Naive thymus-derived CD4-positive, alpha-beta T cell (primary cell): Measurements from ENCODE around the gene ANKFN1. TPM values are rescaled to one million over a fixed set of nuclear protein-coding genes. Genes with fewer than 3 reads are reported as not detected.
"Not testable (repeated sequence)": the region's sequence is repeated elsewhere in the genome, so short reads cannot be mapped to it uniquely, and the experiment has no call there.

Experiments used
- ATAC-seq: fragments of 150-1000 bp; cut with Tn5 transposase; 2 replicates; pipeline ENCODE4 v1.10.0; 2021; ENCODE audit warnings: mild to moderate bottlenecking, moderate library complexity
- CTCF ChIA-PET: fragments of 350-600 bp; sonication (Branson Sonifier 250); formaldehyde crosslinking; loops from one replicate; lab custom pipeline; 2021; ENCODE audit warnings: antibody characterized with exemption; lab: Charles Lee
- POLR2A ChIA-PET: fragments of 350-600 bp; sonication (Branson Sonifier 250); formaldehyde crosslinking; loops from one replicate; lab custom pipeline; 2021; ENCODE audit warnings: antibody characterized with exemption, inconsistent platforms; lab: Charles Lee
- DNase-seq, 9 donors: peaks; one replicate each; pipeline versions ENCODE4 v3.0.0 to v3.0.0-alpha.2; 2020 to 2022; ENCODE audit warnings: mixed read lengths in 1 of 9
- H3K27ac ChIP-seq: one replicate; pipeline ENCODE4 v1.7.0; 2013; ENCODE audit warnings: mild to moderate bottlenecking, low read depth, low read length, moderate library complexity
- H3K27me3 ChIP-seq, 2 donors: one replicate each; pipeline ENCODE4 v1.7.0; 2013; ENCODE audit warnings: low read length in 2 of 2, mild to moderate bottlenecking in 2 of 2, moderate library complexity in 2 of 2; ENCODE audit not compliant: control insufficient read depth in 2 of 2, insufficient read depth in 2 of 2
- H3K36me3 ChIP-seq, 3 experiments: 1 replicate in 2 of 3; 2 replicates in 1 of 3; pipeline ENCODE4 v1.7.0; 2013; ENCODE audit warnings: low read length in 3 of 3, mild to moderate bottlenecking in 3 of 3, moderate library complexity in 1 of 3; ENCODE audit not compliant: insufficient read depth in 3 of 3, control insufficient read depth in 2 of 3
- H3K4me1 ChIP-seq, 2 donors: one replicate each; pipeline ENCODE4 v1.7.0; 2013; ENCODE audit warnings: low read length in 2 of 2, mild to moderate bottlenecking in 2 of 2, moderate library complexity in 1 of 2; ENCODE audit not compliant: control insufficient read depth in 2 of 2, insufficient read depth in 2 of 2
- H3K4me3 ChIP-seq: 2 replicates; pipeline ENCODE4 v1.7.0; 2013; ENCODE audit warnings: mild to moderate bottlenecking, low read length
- H3K9me3 ChIP-seq, 3 experiments: 1 replicate in 2 of 3; 2 replicates in 1 of 3; pipeline ENCODE4 v1.7.0; 2013; ENCODE audit warnings: low read length in 3 of 3; ENCODE audit not compliant: control insufficient read depth in 2 of 3
- H3K27ac Mint-ChIP-seq, 9 donors: one replicate each; pipeline ENCODE4 v1.8.0; 2020 to 2022; ENCODE audit warnings: mixed read lengths in 9 of 9, mild to moderate bottlenecking in 8 of 9, moderate library complexity in 5 of 9, inconsistent platforms in 2 of 9
- H3K27me3 Mint-ChIP-seq, 5 donors: one replicate each; pipeline ENCODE4 v1.8.0; 2021 to 2022; ENCODE audit warnings: mixed read lengths in 5 of 5, mild to moderate bottlenecking in 1 of 5
- H3K36me3 Mint-ChIP-seq, 5 donors: one replicate each; pipeline ENCODE4 v1.8.0; 2020 to 2022; ENCODE audit warnings: mixed read lengths in 5 of 5, mild to moderate bottlenecking in 3 of 5, inconsistent platforms in 1 of 5
- H3K4me1 Mint-ChIP-seq, 7 donors: one replicate each; pipeline ENCODE4 v1.8.0; 2020 to 2022; ENCODE audit warnings: mixed read lengths in 7 of 7, mild to moderate bottlenecking in 3 of 7, inconsistent platforms in 1 of 7
- H3K4me3 Mint-ChIP-seq, 10 donors: one replicate each; pipeline ENCODE4 v1.8.0; 2020 to 2022; ENCODE audit warnings: mild to moderate bottlenecking in 10 of 10, mixed read lengths in 10 of 10, moderate library complexity in 6 of 10, inconsistent platforms in 2 of 10
- H3K9me3 Mint-ChIP-seq, 11 donors: one replicate each; pipeline ENCODE4 v1.8.0; 2020 to 2022; ENCODE audit warnings: mixed read lengths in 11 of 11, mild to moderate bottlenecking in 4 of 11, inconsistent platforms in 1 of 11, moderate library complexity in 1 of 11
- intact Hi-C, 2 donors: fragments of 100-400 bp; cut with micrococcal nuclease; formaldehyde crosslinking; loops; one replicate each; pipeline ENCODE4 v1.15.1; 2023
- polyA plus RNA-seq, 2 donors: library from polyadenylated mRNA; unstranded; fragments of 300-500 nt; fragmentation: Illumina TruSeq; gene quantifications; one replicate each; pipeline ENCODE4 v1.2.3, GENCODE V29; 2021
- total RNA-seq, 6 experiments: library from RNA in 5 of 6; stranded (reverse) in 5 of 6; gene quantifications; 1 replicate in 5 of 6; 2 replicates in 1 of 6; pipeline ENCODE4 v1.2.3 and lab custom pipeline; 2021 to 2026

The ANKFN1 gene
- total and polyA plus RNA-seq, 7 experiments from 2014 or later, result not detected

GRCh38 chr17:56269556-56270389, 116.5 kb downstream of the ANKFN1 start:
- intact Hi-C loops, result no loop called here
- H3K9me3 Mint-ChIP-seq, result peaks cover 0 to 5% (median 0%) of the 10 kb centered on the region in 11 donors
- DNase-seq (no peak), ATAC-seq (no peak)
- H3K9me3 ChIP-seq, result no peaks in the 10 kb centered on the region
- no peak overlapping the region for H3K27ac ChIP-seq
- H3K27ac Mint-ChIP-seq, result no peak overlapping the region
- H3K4me1 ChIP-seq, result no peaks in the 10 kb centered on the region
- H3K4me3 ChIP-seq, result no peak overlapping the region
- no peak overlapping the region for H3K4me3 Mint-ChIP-seq
- no peaks in the 10 kb centered on the region for H3K36me3 Mint-ChIP-seq
- H3K27me3 Mint-ChIP-seq, result peaks cover 0 to 4% (median 4%) of the 10 kb centered on the region in 5 donors
- no peaks in the 10 kb centered on the region for H3K36me3 ChIP-seq
- CTCF ChIA-PET, result interaction anchor here (0.6 kb wide), 1 partner anchor 10 kb away, joined by 3 read pairs; no protein-coding TSS in a partner anchor
- POLR2A ChIA-PET, result no interaction called here
- no peaks in the 10 kb centered on the region for H3K27me3 ChIP-seq
- no peaks in the 10 kb centered on the region for H3K4me1 Mint-ChIP-seq

- Mint-ChIP-seq H3K4me1 (no peaks in the 10 kb centered on the region), H3K9me3 (peaks cover 0 to 2% (median 0%) of the 10 kb centered on the region in 11 donors), H3K27me3 (peaks cover 0 to 12% (median 6%) of the 10 kb centered on the region in 5 donors), H3K36me3 (no peaks in the 10 kb centered on the region), H3K4me3 (no peak overlapping the region), H3K27ac (no peak overlapping the region)
- ChIA-PET CTCF (no interaction called here), POLR2A (no interaction called here)
- intact Hi-C loops, result no loop called here
- H3K9me3 ChIP-seq, result no peaks in the 10 kb centered on the region
- H3K27ac ChIP-seq, result no peak overlapping the region
- no peak overlapping the region for H3K4me3 ChIP-seq
- DNase-seq (no peak), ATAC-seq (no peak)
- H3K36me3 ChIP-seq, result no peaks in the 10 kb centered on the region
- H3K27me3 ChIP-seq, result no peaks in the 10 kb centered on the region
- no peaks in the 10 kb centered on the region for H3K4me1 ChIP-seq
Observed at GRCh38 chr17:56274491-56274890, 121.2 kb downstream of the ANKFN1 start.

DNA sequence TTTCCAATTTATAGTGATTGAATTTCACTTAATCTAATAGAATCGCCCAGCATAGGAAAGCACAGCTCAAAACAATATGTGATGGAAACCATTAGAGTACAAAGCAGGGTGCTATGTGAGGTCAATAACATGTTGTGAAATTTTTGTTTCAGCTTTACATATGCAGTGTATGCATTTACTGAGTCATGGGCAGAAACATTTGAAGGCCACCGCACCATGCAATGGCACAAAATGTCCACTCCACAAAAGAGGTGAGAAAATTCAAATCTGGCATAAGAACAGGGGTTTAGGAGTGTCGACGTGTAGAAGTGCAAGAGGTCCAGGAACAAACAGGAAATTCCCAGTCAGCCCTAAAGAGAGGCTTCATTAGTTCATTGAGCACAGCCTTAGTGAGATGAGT, 131.2 kb downstream of the ANKFN1 start:
- Histone ChIP-seq H3K27me3 (no peaks in the 10 kb centered on the region), H3K4me1 (no peaks in the 10 kb centered on the region), H3K9me3 (no peaks in the 10 kb centered on the region), H3K27ac (no peak overlapping the region), H3K36me3 (no peaks in the 10 kb centered on the region), H3K4me3 (no peak overlapping the region)
- Mint-ChIP-seq H3K27ac (no peak overlapping the region), H3K9me3 (no peaks in the 10 kb centered on the region), H3K27me3 (peaks cover 0 to 6% (median 2%) of the 10 kb centered on the region in 5 donors), H3K36me3 (no peaks in the 10 kb centered on the region), H3K4me1 (peaks cover 0 to under 1% (median 0%) of the 10 kb centered on the region in 7 donors), H3K4me3 (no peak overlapping the region)
- ATAC-seq (no peak), DNase-seq (no peak)
- ChIA-PET POLR2A (no interaction called here), CTCF (no interaction called here)
- intact Hi-C loops, result no loop called here

DNA sequence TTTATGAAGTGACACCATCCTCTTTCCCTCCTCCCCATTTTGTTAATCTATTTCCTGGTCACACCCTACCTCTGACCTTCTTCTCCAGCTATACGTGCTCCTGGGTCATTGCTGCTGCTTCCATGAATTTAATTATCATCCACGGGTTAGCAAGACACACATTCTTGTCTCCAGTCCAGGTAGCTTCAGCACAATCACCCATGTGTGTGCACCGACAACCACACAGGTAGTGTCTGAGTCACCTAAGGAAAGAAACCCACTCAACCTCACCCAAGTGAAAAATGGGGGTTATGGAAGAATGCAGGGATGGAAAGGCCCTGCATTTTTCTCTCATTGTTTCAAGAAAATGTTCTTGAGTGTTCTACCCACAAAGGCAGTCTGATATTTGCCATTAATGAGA, 135.5 kb downstream of the ANKFN1 start:
- H3K27ac ChIP-seq, POLR2A ChIA-PET, ATAC-seq, H3K4me1 ChIP-seq, CTCF ChIA-PET, H3K27ac Mint-ChIP-seq, H3K9me3 ChIP-seq, intact Hi-C loops, H3K9me3 Mint-ChIP-seq, H3K4me3 ChIP-seq, DNase-seq, H3K36me3 ChIP-seq, H3K36me3 Mint-ChIP-seq, H3K27me3 ChIP-seq, H3K27me3 Mint-ChIP-seq: not testable (repeated sequence)
- Mint-ChIP-seq H3K4me1 (peaks cover 7 to 23% (median 14%) of the 10 kb centered on the region in 7 donors), H3K4me3 (peak overlapping the region in 1 of 10 donors; percentile 14)

DNA sequence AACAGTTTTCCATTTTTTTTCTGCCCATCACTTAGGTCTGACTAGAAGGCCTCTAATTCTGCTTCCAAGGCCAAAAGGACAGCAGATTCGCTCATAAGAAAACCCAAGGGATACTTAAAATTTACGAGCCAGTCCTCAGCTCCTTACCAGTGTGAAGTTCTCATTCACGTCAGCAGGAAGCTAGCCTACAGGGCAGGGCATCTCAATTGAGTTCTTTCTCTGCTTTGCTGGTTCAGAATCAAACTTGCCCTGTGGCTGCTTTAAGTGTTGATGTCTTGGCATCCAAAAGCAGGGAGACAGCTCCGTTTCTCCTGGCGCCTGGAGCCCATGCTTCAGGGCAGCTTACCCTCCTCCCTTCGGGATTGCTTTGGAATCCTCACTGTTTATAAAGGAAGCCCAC, 136.0 kb downstream of the ANKFN1 start:
- H3K9me3 ChIP-seq, result no peaks in the 10 kb centered on the region
- intact Hi-C loops, result no loop called here
- H3K27ac ChIP-seq, result no peak overlapping the region
- no peak overlapping the region for H3K4me3 ChIP-seq
- no peaks in the 10 kb centered on the region for H3K4me1 ChIP-seq
- Mint-ChIP-seq H3K4me3 (peak overlapping the region in 1 of 10 donors; percentile 14), H3K27me3 (no peaks in the 10 kb centered on the region), H3K9me3 (no peaks in the 10 kb centered on the region), H3K4me1 (peaks cover 7 to 23% (median 14%) of the 10 kb centered on the region in 7 donors), H3K36me3 (peaks cover 0 to 4% (median 0%) of the 10 kb centered on the region in 5 donors), H3K27ac (no peak overlapping the region)
- H3K27me3 ChIP-seq, result no peaks in the 10 kb centered on the region
- ChIA-PET POLR2A (no interaction called here), CTCF (no interaction called here)
- DNase-seq, result no peak
- ATAC-seq, result no peak
- H3K36me3 ChIP-seq, result no peaks in the 10 kb centered on the region

GRCh38 chr17:56290101-56290801, 137.0 kb downstream of the ANKFN1 start:
- H3K9me3 Mint-ChIP-seq, result no peaks in the 10 kb centered on the region
- DNase-seq (no peak), ATAC-seq (no peak)
- Histone ChIP-seq H3K27ac (no peak overlapping the region), H3K36me3 (no peaks in the 10 kb centered on the region), H3K4me3 (peak overlapping the region; percentile 27), H3K4me1 (no peaks in the 10 kb centered on the region), H3K9me3 (no peaks in the 10 kb centered on the region), H3K27me3 (no peaks in the 10 kb centered on the region)
- H3K4me3 Mint-ChIP-seq, result peak overlapping the region; percentile 52 to 78 (median 65)
- intact Hi-C loops, result no loop called here
- ChIA-PET CTCF (no interaction called here), POLR2A (no interaction called here)
- no peaks in the 10 kb centered on the region for H3K27me3 Mint-ChIP-seq
- peaks cover 0 to 4% (median 0%) of the 10 kb centered on the region in 5 donors for H3K36me3 Mint-ChIP-seq
- H3K27ac Mint-ChIP-seq, result peak overlapping the region; percentile 3 to 88 (median 29)
- H3K4me1 Mint-ChIP-seq, result peaks cover 7 to 23% (median 14%) of the 10 kb centered on the region in 7 donors
